ENCODE measurements around the gene PIK3R3.

DNA sequence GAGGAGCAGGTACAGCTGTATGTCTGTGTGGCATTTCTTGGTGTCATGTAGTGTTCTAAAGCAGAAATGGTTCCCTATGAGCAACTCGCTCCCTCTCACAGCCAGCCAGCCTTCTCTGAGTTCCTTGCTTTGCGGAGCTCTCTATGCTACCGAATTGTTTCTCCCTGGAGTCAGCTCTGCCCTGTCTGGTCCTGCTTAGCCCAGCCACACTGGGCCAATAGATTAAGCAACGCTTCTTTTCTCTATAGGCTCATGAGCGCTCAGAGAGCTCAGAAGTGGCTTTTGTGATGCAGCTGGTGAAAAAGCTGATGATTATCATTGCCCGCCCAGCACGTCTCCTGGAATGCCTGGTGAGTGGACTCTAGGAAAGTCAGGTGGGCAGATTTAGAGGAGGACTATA lies 113.1 kb downstream of the PIK3R3 start:
- no peak for TF ChIP-seq POLR2A (IDR thresholded peaks at IDR 0.05; ENCODE audit: low read depth, low read length)
- TF ChIP-seq, protein P1, sequence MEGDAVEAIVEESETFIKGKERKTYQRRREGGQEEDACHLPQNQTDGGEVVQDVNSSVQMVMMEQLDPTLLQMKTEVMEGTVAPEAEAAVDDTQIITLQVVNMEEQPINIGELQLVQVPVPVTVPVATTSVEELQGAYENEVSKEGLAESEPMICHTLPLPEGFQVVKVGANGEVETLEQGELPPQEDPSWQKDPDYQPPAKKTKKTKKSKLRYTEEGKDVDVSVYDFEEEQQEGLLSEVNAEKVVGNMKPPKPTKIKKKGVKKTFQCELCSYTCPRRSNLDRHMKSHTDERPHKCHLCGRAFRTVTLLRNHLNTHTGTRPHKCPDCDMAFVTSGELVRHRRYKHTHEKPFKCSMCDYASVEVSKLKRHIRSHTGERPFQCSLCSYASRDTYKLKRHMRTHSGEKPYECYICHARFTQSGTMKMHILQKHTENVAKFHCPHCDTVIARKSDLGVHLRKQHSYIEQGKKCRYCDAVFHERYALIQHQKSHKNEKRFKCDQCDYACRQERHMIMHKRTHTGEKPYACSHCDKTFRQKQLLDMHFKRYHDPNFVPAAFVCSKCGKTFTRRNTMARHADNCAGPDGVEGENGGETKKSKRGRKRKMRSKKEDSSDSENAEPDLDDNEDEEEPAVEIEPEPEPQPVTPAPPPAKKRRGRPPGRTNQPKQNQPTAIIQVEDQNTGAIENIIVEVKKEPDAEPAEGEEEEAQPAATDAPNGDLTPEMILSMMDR (IDR thresholded peaks at IDR 0.05; ENCODE audit: extremely low read depth in 1 of 2, insufficient read depth in 1 of 2, low read depth in 1 of 2, low read length in 2 of 2), result no peak
- TF ChIP-seq, protein P2, sequence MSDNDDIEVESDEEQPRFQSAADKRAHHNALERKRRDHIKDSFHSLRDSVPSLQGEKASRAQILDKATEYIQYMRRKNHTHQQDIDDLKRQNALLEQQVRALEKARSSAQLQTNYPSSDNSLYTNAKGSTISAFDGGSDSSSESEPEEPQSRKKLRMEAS (IDR thresholded peaks at IDR 0.05; ENCODE audit: insufficient read depth, insufficient read length), result no peak
